ENCODE data around the gene DTX1. TPM values are rescaled to one million over a fixed set of nuclear protein-coding genes. Genes with fewer than 3 reads are reported as not detected.

Gene DTX1
- total RNA-seq, 1 experiment from 2014 or later, result not detected

GRCh38 chr12:113055594-113056380 lies 743 bp upstream of the DTX1 start:
- DNase-seq (ENCODE audit: low read depth), result no peak

DNA sequence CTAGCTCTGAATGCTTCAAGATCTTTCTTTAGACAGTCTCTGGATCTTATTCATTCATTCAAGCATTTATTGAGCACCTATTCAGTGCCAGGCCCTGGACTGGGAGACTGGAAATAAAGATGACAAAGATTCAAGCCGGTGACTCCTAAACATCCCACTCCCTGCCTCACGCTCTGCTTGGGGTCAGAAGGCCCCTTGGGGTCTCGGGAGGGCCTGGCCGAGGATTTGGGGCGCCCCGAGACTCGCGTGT lies 224 bp upstream of the DTX1 start:
- DNase-seq (ENCODE audit: low read depth), result no peak

DNA sequence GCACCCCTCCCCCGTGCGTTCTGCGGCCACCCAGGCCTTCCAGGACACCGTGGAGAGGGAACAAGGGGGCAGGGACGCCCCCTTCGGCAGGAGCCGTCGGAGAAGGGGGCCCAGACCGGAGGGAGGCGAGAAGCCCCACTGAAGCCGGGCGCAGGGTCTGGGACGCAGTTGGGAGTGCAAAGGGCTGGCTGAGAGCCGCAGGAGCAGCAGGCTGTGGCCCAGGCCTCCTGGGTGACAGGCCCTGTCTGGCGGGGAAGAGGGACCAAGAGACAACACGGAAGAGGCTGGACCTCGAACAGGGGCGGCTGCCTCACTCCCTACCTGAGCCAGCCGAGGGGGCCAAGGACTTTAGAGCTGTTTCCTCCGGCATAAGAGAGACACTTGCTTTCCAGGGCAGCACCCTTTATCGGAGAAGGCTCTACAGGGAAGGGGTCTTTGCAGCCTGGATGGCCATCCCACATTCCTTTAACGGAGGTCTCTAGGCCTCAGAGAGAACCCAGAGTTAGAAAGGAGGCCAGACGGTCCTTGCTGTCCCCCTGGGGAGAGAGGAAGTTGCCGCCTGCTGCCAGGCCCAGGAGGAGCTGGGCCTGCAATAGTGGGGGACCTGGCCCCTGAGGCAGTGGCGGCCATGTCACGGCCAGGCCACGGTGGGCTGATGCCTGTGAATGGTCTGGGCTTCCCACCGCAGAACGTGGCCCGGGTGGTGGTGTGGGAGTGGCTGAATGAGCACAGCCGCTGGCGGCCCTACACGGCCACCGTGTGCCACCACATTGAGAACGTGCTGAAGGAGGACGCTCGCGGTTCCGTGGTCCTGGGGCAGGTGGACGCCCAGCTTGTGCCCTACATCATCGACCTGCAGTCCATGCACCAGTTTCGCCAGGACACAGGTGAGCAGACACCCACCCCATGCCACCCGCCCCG lies 1.3 kb downstream of the DTX1 start:
- no peak for DNase-seq (ENCODE audit: low read depth)

DNA sequence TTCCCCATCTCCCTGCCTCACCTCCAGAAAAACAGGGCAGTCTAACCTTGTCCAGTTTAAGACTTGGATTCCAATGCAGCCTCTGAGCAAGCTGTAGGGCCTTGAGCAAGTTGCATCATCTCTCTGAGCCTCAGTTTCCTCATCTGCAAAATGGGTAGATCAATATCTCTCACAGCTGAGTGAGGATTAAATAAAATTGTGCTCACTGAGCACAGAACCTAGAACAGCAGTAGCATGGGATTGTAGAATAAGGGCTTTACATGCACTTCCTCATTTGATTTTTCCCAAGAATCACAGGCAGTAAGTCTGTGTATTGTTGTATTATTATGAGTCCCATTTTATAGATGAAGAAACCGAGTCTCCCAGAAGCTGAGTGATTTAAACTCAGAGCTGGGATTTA lies 2.0 kb downstream of the DTX1 start:
- DNase-seq (ENCODE audit: low read depth), result no peak

- no peak for DNase-seq (ENCODE audit: low read depth)
Observed at GRCh38 chr12:113059071-113059595, 2.6 kb downstream of the DTX1 start.

DNA sequence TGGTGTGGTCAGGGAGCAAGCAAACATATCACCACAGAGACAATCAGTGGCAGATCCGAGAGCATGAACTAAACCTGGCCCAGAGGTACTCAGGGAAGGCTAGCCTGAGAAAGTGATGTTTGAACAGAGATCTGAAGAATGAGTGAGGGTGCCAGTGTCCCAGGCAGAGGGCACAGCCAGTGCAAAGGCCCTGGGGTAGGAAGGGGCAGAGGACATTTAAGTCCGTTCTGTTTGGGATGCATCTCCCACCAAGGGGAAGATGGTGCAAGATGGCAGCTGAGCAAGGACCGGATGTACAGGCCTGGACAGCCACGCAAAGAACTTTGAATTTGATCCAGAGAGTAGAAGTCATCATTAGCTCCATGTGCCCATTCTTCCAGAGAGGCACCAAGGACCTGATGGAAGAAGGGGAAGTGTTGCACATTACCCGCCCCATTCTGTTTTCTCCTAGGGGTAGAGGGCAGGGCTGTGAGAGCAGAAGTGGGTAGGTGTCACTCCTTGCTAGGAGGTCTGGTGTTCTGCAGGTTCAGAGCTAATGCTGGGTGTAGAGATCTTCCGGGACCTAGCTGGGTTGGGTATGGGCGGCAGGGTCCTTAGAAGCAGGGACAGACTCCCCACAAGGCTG lies 3.9 kb downstream of the DTX1 start:
- no peak for DNase-seq (ENCODE audit: low read depth)

DNA sequence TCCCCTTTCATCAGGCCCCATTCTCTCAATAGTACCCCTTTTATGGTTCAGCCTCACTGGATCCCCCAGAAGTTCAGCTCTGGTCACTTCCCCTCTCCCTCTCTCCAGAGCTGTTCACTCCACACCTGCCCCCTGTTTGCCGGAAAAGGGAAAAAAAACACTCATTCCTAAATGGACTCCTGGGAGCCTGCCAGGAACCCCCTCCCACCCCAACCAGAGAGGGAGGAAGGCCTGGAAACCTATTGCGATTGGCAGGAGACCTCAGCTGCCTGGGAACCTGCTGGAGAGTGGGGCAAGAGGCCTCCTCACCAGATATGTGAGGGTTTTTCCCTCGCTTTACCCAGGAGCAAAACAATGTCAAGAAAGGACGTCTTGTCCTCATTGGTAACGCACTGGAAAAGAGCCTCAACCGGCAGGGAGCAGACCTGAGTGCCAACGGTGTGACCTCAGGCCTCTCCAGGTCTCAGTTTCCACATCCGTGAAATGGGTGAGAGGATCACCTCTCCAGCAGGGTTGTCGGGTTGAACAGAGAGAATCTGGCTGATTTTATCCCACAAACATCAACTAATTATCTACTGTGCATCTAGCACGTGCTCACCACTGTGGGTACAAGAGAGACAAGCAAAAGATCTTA lies 4.6 kb downstream of the DTX1 start:
- DNase-seq (ENCODE audit: low read depth), result no peak

GRCh38 chr12:113062502-113063395 lies 6.2 kb downstream of the DTX1 start:
- no peak for DNase-seq (ENCODE audit: low read depth)

- no peak for DNase-seq (ENCODE audit: low read depth)
Observed at GRCh38 chr12:113063396-113064350, 7.1 kb downstream of the DTX1 start.

DNA sequence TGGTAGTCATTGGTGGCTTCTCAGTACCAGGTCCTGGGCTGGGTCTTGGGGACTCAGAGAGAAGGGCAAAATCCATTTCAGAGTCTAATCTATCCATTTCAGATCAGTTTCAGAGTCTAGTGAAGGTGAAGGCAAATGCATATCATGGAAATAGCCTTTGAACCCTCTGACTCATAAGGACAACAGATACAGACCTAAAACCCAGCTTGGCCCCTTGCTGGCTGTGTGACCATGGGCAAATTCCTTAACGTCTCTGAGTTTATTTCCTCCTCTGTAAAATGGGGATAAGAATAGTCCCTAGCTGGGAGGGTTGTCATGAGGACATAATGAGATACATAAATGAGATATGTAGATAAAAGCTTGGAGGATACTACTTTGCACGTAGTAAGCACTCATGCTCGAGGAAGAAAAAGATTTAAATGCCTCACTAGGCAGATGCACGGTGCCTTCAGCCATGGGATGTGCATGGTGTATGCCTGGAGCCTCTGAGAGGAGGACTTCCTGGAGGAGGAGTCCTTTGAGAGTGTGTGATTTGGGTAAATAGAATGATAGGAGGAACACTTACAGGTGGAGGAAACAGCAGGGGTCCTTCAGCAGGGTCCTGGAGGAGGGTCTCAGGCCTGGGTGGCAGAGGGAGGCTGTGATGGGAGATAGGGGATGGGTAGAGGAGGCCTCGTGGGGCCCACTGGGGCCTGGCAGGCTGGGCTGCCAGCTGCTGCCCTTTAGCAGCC lies 8.0 kb downstream of the DTX1 start:
- no peak for DNase-seq (ENCODE audit: low read depth)

DNA sequence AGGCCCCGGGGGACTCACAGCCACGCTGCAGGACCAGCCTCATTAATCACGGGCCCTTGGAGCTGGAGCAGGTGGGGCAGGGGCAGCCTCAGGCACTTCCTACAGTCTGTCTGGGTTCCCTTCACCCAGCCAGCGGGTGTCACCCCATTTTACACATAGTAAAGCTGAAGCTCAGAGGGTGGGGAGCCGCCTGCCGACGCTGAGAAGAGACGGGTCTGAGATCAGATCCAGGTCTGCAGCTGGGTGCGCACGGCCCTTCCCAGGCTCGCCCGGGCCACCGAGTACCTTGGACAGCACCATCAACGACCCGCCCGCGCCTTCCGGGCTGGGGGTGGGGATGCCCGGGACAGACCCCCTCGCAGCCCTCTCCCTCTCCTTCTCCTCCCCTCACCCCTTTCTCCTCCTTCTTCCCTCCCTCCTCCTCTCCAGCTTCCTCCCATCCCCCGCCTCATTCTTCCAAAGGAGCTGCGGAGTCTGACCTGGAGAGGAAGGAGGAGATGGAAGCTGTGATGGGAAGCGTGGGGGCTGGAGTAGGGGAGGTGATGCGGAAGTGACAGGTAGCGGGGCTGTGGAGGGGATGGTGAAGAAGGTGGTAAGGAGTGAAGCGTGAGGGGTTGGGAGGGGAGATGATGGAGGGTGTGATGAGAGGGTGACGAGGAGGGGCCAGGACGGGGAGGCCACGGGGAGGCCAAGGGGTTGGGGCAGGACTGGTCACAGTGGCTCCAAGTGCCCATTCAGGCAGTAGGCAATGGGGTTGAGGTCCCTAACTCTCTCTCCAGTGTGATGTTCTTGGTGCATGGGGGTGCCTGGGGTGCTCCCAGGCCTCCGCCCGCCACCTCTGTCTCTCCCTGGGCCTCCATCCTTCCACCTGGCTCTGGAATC lies 8.8 kb downstream of the DTX1 start:
- DNase-seq (ENCODE audit: low read depth), result no peak

GRCh38 chr12:113066813-113067400 lies 10.4 kb downstream of the DTX1 start:
- DNase-seq (ENCODE audit: low read depth), result no peak

DNA sequence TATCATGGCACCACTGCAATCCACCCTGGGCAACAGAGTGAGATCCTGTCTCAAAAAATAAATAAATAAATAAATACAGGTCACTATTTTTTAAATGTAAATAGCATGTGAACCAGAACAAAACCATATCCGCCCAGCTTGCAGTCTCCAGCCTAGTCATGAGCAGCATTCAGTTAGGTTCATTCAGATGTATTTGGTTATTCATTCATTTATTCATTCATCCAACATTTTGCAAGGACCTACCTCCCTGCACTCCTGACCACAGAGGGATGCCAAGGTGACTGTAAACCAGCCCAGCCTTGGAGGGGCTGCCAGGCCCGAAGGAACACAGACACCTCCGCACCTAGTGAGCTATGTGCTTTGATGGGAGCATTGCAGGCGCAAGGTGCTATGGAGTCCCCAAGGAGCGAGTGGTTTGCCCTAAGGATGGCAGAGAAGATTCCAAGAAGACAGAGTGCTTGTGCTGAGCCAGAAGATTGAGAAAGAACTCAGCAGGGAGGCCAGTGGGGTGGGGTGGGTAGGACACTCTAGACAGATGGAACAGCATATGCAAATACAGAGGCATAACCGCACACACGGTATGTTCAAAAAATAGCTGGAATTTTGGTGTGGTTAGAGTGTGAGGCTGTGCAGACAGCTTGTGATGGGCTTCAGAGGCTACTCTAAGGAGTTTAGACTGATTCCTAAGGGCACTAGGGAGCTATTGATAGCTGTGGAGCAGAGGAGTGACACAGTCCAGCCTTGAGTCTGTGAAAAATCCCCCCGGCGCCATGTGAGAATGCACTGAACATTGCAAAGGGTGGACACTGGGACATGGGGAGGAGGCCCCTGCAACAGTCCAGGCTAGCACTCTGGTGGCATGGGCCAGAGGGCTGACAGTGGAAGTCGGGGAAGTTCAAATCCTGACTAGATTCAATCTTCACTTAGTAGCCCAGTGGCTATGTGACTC lies 11.7 kb downstream of the DTX1 start:
- no peak for DNase-seq (ENCODE audit: low read depth)

GRCh38 chr12:113069149-113069548 lies 12.6 kb downstream of the DTX1 start:
- DNase-seq (ENCODE audit: low read depth), result no peak

DNA sequence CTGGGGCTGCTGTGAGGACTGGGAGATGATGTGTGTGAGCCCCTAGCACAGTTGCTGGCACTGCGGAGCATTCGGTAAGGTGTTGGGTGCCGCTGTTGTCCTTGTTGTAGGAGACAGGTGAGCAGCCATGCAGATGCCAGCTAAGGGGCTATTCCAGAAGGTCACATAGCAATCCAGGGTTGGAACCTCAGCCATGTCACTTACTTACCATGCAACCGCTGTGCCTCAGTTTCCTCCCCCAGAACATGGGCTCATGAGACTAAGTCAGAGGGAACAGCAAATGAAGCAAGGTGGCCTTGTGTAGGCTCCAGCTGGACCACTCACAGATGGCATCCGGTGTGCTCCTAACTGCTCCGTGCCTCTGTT lies 13.2 kb downstream of the DTX1 start:
- DNase-seq (ENCODE audit: low read depth), result no peak

DNA sequence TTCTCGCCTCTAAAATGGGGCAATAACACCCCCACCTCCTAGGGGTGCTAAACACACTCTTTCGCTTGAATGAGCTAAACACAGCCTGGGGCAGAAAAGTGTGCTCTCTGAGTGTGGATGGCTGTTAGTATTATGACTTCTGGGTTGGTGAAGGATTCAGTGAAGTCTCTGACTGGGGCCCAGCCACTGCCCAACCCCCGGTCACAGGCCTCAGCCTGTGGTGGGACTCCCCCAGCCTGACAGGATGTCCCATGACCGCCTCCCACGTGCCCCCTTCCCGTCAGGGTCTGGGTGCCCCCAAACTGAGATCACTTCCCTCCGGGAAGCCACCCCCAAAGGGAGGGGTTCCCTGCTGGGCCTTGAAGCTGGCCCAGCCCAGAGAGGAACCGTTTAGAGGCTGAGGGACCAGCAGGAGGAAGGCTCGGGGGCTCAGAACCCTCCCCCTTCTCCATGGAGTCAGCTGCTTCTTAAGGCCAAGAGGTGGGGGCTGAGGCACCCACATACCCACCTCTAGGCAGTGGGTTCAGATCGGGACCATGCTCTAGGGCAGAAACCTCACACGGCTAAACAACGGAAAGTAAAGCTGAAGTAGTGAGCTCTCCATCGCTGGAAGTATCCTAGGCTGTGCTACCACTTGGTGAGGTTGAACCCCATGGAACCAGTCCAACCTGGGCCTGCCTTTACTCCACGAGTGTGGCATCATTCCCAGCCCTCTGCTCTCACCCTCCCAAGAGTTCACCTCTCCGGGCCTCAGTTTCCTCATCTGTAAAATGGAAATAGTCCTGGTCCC lies 13.8 kb downstream of the DTX1 start:
- no peak for DNase-seq (ENCODE audit: low read depth)
